Sigmoid colon (tissue), 4 donors: ENCODE results near the gene SPRED2.

Source experiments
- EP300 ChIP-seq, 4 donors: sonication (generic); formaldehyde crosslinking; IDR thresholded peaks; one replicate each; pipeline ENCODE4 v1.6.1; 2017; ENCODE audit warnings: antibody characterized with exemption in 4 of 4
- TF ChIP-seq, protein P1 (sequence below), 4 experiments: fragments of 450-650 bp in 3 of 4; fragments of 200-600 bp in 1 of 4; IDR thresholded peaks; one replicate each; pipeline ENCODE4 v1.5.1; 2016 to 2019; ENCODE audit warnings: antibody characterized with exemption in 4 of 4, mild to moderate bottlenecking in 3 of 4, moderate library complexity in 2 of 4

DNA sequence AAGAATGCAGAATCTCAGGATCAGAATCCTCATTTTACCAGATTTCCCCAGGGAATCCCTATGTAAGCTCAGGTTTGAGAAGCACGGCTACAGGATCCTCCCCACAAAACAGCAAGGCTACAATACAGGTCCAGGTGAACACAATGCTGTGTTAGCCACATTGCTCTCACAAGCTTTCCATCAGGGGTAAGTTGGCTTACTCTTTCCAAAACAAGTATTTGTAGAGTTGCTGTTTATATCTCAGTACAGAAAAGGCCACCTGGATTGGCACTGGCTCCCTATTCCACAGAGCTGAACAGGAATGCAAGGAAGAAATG is 11.0 kb downstream of the SPRED2 start:
- no peak for TF ChIP-seq EP300 (IDR thresholded peaks at IDR 0.05)
- TF ChIP-seq, protein P1, sequence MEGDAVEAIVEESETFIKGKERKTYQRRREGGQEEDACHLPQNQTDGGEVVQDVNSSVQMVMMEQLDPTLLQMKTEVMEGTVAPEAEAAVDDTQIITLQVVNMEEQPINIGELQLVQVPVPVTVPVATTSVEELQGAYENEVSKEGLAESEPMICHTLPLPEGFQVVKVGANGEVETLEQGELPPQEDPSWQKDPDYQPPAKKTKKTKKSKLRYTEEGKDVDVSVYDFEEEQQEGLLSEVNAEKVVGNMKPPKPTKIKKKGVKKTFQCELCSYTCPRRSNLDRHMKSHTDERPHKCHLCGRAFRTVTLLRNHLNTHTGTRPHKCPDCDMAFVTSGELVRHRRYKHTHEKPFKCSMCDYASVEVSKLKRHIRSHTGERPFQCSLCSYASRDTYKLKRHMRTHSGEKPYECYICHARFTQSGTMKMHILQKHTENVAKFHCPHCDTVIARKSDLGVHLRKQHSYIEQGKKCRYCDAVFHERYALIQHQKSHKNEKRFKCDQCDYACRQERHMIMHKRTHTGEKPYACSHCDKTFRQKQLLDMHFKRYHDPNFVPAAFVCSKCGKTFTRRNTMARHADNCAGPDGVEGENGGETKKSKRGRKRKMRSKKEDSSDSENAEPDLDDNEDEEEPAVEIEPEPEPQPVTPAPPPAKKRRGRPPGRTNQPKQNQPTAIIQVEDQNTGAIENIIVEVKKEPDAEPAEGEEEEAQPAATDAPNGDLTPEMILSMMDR (IDR thresholded peaks at IDR 0.05): no peak
